Activated CD4-positive, alpha-beta T cell treated with anti-CD3 and anti-CD28 coated beads, Interleukin-2, Interleukin-6, amounts not matched to agents 100 ng/mL and 50 ng/mL, durations not matched to agents 16 hours and 8 hours (primary cell): ENCODE data around the gene SMPD3.

Source experiments
- DNase-seq: peaks from one replicate; pipeline ENCODE4 v3.0.0-alpha.2; 2020

Gene SMPD3

DNA sequence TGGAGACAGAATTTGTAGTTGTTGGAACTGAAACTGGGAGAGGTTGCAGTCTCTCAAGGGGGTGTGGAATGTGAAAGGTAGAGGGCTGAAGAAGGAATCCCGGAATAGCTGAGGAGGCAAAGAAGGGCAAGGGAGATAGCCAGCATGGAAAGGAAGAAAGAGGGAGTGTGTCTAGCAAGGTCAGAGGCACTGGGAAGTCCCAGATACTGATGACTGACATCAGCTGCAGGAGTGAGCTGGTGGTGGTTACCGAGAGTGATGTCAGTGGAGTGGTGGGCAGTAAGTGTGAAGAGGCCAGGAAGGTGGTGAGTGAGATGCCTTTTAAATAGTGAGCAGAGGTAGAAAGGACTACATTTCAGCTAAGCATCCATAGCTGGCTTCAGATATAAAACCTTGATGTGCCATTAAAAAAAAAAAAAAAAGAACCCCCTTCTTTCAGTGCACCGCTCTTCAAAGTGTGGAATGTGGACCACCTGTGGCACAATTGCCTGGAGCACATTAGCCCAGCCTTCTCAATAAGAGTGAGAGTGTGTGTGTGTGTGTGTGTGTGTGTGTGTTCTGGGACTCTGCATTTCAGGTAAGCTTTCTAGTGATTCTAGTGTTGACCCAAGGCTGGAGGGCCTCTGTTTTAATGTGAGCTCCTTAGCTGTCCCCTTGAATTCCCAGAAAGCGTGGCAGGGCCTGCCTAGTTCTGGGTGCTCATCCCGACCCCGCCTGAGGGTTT is 129.0 kb downstream of the SMPD3 start:
- DNase-seq, result peak; percentile 55

DNA sequence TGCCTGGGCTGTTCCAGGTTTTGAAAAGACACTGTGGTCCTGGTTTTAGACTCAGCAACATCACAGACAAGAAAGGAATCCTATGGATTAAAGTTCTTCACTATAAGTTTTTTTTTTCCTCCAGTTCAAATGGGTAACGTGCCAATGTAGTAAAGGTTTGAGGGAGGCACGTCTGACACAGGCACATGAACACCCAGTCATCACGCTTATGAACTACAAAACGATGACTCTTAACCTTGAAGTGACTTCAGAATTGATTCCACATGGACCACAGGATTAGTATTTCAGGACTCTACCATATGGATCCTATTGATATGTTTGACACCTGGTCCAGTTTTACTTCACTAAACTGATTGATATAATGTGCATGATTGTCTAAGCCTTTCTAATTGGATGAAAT is 135.2 kb downstream of the SMPD3 start:
- DNase-seq, result no peak

DNA sequence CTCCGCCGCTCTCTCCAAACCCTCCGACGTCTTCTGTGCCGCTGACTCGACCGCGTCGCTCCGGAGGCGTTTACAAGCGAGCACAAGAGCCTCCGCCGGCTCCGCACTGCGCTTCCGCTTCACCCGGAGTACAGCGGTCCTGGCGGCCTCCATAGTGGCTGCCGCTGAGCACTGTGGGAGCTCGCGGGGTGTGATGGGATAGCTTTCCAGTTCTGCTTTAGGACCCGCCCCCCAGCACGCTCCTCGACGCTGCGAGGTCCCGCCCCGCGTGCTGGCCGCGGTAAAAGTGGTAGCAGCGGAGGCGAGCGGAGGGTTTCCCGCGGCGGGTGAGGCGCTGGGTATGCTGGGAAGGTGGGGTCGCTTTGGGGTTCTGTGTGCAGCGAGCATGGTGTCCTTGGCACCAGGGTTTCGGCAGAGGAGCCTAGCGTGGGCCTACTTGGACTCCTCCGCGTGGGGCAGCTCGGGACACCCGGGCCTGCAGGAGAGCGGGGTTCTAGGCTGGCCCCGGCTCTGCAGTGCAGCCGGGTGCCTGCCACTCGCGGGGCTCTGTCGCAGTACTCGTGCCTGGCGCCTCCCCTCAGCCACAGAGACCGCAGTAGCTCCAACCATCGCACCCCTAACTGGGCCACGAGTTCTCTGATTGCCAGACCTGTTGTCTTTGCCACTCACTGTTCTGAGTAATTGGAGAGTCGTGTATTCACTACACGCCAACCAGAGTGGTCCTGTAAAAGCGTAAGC is 137.4 kb downstream of the SMPD3 start, which contains the start of the genes PRMT7 and SLC7A6OS:
PRMT7 (plus strand) TSS at position 246 of the 738 bp plus-strand sequence. CDS start 4,961 bp downstream, outside the sequence.
SLC7A6OS (minus strand) TSS at position 173 of the 738 bp plus-strand sequence; CDS start at position 153, 20 bp downstream.
- peak; percentile 95 for DNase-seq

DNA sequence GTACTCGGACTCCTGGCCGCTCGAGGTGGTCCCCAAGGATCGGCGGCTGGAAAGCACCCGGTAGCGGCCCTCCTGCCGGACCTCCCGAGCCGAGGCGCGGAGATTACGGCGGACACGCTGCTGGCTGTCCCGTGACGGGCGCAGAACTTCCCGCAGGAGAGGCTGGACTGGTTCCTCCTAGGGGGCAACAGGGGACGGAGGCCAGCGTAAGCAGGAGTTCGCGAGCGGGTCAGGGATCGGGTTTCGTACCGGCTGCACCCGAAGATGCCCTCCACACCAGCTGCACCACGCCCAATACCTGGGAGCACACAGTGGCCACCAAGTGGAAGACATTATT is 137.9 kb downstream of the SMPD3 start:
- DNase-seq, result no peak

DNA sequence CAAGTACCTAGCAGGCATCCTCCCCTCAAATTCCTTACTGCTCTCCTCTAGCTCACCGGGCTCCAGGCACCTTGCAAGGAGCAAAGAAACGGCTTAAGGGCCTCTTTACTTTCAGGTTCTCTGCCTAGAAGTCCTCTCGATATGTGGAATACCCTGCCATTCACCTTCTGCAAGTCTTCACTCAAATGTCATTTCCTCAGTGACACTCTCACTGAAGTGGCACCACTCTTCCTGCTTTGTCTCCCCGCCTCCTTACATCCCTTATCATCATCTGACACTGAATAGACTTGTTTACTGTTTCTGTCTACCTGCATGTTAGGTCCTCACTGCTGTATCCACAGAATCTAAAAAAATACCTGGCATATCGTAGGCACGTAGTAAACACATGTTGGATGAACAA is 138.5 kb downstream of the SMPD3 start:
- DNase-seq, result peak; percentile 39
